CD4-positive, alpha-beta T cell treated with Interferon alpha-2 for 1 hour (primary cell): Measurements from ENCODE around the gene TRAPPC2L.

Experiments
- DNase-seq, 2 donors: peaks; one replicate each; pipeline ENCODE4 v3.0.0-alpha.2; 2020 to 2022

TRAPPC2L gene

GRCh38 chr16:88856828-88857727, at the start of gene TRAPPC2L, which contains the start of gene GALNS:
TRAPPC2L (plus strand) TSS chr16:88857127; CDS start chr16:88857151, 24 bp downstream.
GALNS (minus strand) TSS chr16:88856947; CDS start chr16:88856877, 70 bp downstream.
- DNase-seq: peak; percentile 97 to 98

GRCh38 chr16:88807142-88807625, 49.7 kb upstream of the TRAPPC2L start:
- no peak for DNase-seq

GRCh38 chr16:88807626-88808453, 49.1 kb upstream of the TRAPPC2L start:
- no peak for DNase-seq

GRCh38 chr16:88809068-88809675, 47.8 kb upstream of the TRAPPC2L start:
- no peak for DNase-seq

GRCh38 chr16:88809676-88810165, 47.2 kb upstream of the TRAPPC2L start:
- no peak for DNase-seq

- DNase-seq: peak in 1 of 2 donors; percentile 19
These were observed 46.6 kb upstream of the TRAPPC2L start for GRCh38 chr16:88810166-88810911.

- peak; percentile 62 to 68 for DNase-seq
These were observed 45.8 kb upstream of the TRAPPC2L start for GRCh38 chr16:88810912-88811768.

- peak; percentile 94 to 97 for DNase-seq
These were observed 45.0 kb upstream of the TRAPPC2L start, which contains the start of gene APRT for GRCh38 chr16:88811769-88812512. APRT (minus strand) TSS chr16:88811928; CDS start chr16:88811899, 29 bp downstream.

- DNase-seq: no peak
These were observed 44.2 kb upstream of the TRAPPC2L start for GRCh38 chr16:88812513-88813268.

- no peak for DNase-seq
These were observed 43.4 kb upstream of the TRAPPC2L start for GRCh38 chr16:88813269-88814143.

GRCh38 chr16:88814144-88814502, 42.8 kb upstream of the TRAPPC2L start:
- no peak for DNase-seq

GRCh38 chr16:88815227-88815626, 41.7 kb upstream of the TRAPPC2L start:
- no peak for DNase-seq

GRCh38 chr16:88815901-88816589, 40.9 kb upstream of the TRAPPC2L start:
- DNase-seq: peak; percentile 46 to 58

- no peak for DNase-seq
These were observed 40.0 kb upstream of the TRAPPC2L start for GRCh38 chr16:88816736-88817535.

- DNase-seq: no peak
These were observed 38.9 kb upstream of the TRAPPC2L start for GRCh38 chr16:88817785-88818574.

GRCh38 chr16:88818575-88818874, 38.4 kb upstream of the TRAPPC2L start:
- DNase-seq: no peak
